Mammary epithelial cell (primary cell): ENCODE data around the gene ZBED4.

Experiments used
- EZH2 ChIP-seq: IDR thresholded peaks from 2 replicates; pipeline ENCODE4 v1.6.1; 2012; ENCODE audit warnings: low read length, inconsistent platforms, borderline replicate concordance
- TF ChIP-seq, protein P1 (sequence below), 2 donors: IDR thresholded peaks in 1 of 2; conservative IDR thresholded peaks in 1 of 2; 2 replicates each; pipeline ENCODE4 v1.5.1; 2011 to 2012; ENCODE audit warnings: inconsistent platforms in 2 of 2, low read length in 2 of 2, mild to moderate bottlenecking in 2 of 2, control low read depth in 1 of 2, low read depth in 1 of 2; ENCODE audit not compliant: insufficient read depth in 1 of 2; ENCODE audit errors: extremely low read depth in 1 of 2

DNA sequence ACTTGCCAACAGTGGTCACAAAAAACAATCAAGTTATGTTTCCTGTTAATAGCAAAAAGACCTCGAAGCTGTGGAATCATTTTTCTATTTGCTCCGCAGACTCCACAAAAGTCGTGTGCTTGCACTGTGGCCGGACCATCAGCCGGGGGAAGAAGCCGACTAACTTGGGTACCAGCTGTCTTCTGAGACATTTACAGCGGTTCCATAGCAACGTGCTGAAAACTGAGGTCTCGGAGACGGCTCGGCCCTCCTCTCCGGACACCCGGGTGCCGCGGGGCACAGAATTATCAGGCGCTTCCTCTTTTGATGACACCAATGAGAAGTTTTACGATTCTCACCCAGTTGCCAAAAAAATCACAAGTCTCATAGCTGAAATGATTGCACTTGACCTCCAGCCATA is 31.6 kb downstream of the ZBED4 start:
- TF ChIP-seq, protein P1, sequence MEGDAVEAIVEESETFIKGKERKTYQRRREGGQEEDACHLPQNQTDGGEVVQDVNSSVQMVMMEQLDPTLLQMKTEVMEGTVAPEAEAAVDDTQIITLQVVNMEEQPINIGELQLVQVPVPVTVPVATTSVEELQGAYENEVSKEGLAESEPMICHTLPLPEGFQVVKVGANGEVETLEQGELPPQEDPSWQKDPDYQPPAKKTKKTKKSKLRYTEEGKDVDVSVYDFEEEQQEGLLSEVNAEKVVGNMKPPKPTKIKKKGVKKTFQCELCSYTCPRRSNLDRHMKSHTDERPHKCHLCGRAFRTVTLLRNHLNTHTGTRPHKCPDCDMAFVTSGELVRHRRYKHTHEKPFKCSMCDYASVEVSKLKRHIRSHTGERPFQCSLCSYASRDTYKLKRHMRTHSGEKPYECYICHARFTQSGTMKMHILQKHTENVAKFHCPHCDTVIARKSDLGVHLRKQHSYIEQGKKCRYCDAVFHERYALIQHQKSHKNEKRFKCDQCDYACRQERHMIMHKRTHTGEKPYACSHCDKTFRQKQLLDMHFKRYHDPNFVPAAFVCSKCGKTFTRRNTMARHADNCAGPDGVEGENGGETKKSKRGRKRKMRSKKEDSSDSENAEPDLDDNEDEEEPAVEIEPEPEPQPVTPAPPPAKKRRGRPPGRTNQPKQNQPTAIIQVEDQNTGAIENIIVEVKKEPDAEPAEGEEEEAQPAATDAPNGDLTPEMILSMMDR (conservative IDR thresholded peaks at IDR 0.05 in 1 of 2, IDR thresholded peaks at IDR 0.05 in 1 of 2; ENCODE audit: extremely low read depth in 1 of 2, insufficient read depth in 1 of 2, low read depth in 1 of 2, low read length in 2 of 2), result no peak
- TF ChIP-seq EZH2, result no peak
